T-helper 17 cell (primary cell): ENCODE measurements around the gene COL20A1. TPM values are rescaled to one million over a fixed set of nuclear protein-coding genes. Genes with fewer than 3 reads are reported as not detected.

Experiments
- ATAC-seq: fragments of 150-1000 bp; cut with Tn5 transposase; 2 replicates; pipeline ENCODE4 v1.10.0; 2021; ENCODE audit warnings: mild to moderate bottlenecking, moderate library complexity
- DNase-seq, 3 donors: peaks; one replicate each; pipeline versions ENCODE4 v3.0.0 to v3.0.0-alpha.2; 2020 to 2021
- H3K9me3 ChIP-seq: one replicate; pipeline ENCODE4 v1.7.0; 2013; ENCODE audit warnings: low read length, mild to moderate bottlenecking; ENCODE audit not compliant: control insufficient read depth, poor library complexity, severe bottlenecking
- H3K27ac Mint-ChIP-seq: one replicate; pipeline ENCODE4 v1.8.0; 2022; ENCODE audit warnings: mild to moderate bottlenecking, moderate library complexity, mixed read lengths
- H3K27me3 Mint-ChIP-seq: one replicate; pipeline ENCODE4 v1.8.0; 2022; ENCODE audit warnings: mixed read lengths
- H3K36me3 Mint-ChIP-seq: one replicate; pipeline ENCODE4 v1.8.0; 2022; ENCODE audit warnings: low read depth, mixed read lengths
- H3K4me1 Mint-ChIP-seq: one replicate; pipeline ENCODE4 v1.8.0; 2022; ENCODE audit warnings: mild to moderate bottlenecking, mixed read lengths
- H3K4me3 Mint-ChIP-seq: one replicate; pipeline ENCODE4 v1.8.0; 2022; ENCODE audit warnings: mild to moderate bottlenecking, moderate library complexity, mixed read lengths
- total RNA-seq, 4 donors: library from RNA in 2 of 4; stranded (reverse) in 2 of 4; gene quantifications; one replicate each; pipeline ENCODE4 v1.2.3 and lab custom pipeline; 2022 to 2026

The COL20A1 gene
- total RNA-seq, 2 donors from 2014 or later, result 0.10 TPM; not detected in 1

- peak overlapping the region; percentile 83 for H3K4me3 Mint-ChIP-seq
- peak overlapping the region; percentile 72 for H3K27ac Mint-ChIP-seq
- no peak for DNase-seq
These were observed 7.1 kb upstream of the COL20A1 start for GRCh38 chr20:63285636-63286615.

GRCh38 chr20:63286781-63287696, 5.9 kb upstream of the COL20A1 start:
- Mint-ChIP-seq H3K27me3 (no peaks in the 10 kb centered on the region), H3K27ac (no peak overlapping the region), H3K4me3 (no peak overlapping the region), H3K4me1 (peaks cover 7% of the 10 kb centered on the region), H3K36me3 (peaks cover 3% of the 10 kb centered on the region)
- no peak for DNase-seq
- ATAC-seq, result no peak
- no peaks in the 10 kb centered on the region for H3K9me3 ChIP-seq

More at GRCh38 chr20:63285636-63286615, 7.1 kb upstream of the COL20A1 start:
- Mint-ChIP-seq H3K27me3 (no peaks in the 10 kb centered on the region), H3K36me3 (peaks cover 3% of the 10 kb centered on the region), H3K4me1 (peaks cover 7% of the 10 kb centered on the region)
- no peak for ATAC-seq
- H3K9me3 ChIP-seq, result no peaks in the 10 kb centered on the region

- Mint-ChIP-seq H3K27me3 (no peaks in the 10 kb centered on the region), H3K36me3 (peaks cover 3% of the 10 kb centered on the region), H3K27ac (no peak overlapping the region), H3K4me1 (peaks cover 7% of the 10 kb centered on the region), H3K4me3 (peak overlapping the region; percentile 15)
- DNase-seq (no peak), ATAC-seq (no peak)
- no peaks in the 10 kb centered on the region for H3K9me3 ChIP-seq
These were observed 5.0 kb upstream of the COL20A1 start for GRCh38 chr20:63287697-63288580.

DNA sequence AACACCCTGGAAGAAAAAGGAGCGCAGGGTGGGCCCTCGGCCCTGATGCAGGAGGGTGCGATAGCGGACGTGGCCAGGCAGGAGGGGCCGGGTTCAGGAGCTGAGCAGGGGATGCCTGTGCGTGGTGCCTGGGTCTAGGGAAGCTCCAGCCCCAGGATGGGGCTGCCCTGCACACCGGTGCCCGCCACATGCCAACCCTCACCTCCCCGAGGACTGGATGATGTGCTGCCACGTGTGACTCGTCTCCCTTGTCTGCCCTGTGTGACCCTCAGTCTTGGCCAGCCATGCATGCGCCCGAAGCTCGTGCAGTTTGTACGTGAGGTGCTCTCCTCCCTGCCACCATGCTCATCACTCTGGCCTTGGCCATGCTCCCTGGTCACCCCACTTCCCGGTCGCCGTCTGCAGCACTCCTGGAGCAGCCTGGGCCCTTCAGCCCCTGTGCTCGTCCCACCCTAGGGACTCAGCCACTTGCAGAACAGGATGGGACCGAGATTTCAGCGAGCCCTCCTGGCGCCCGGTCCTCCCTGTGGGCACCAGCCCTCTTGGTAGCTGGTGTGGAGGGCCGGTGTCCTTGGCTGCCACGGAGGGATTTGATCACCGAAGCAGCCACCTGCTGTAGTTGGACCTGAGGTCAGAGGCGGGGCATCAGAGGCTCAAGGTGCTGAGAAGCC, 4.3 kb upstream of the COL20A1 start:
- no peaks in the 10 kb centered on the region for H3K9me3 ChIP-seq
- no peaks in the 10 kb centered on the region for H3K27me3 Mint-ChIP-seq
- peaks cover 3% of the 10 kb centered on the region for H3K36me3 Mint-ChIP-seq
- H3K27ac Mint-ChIP-seq, result no peak overlapping the region
- H3K4me3 Mint-ChIP-seq, result no peak overlapping the region
- no peak for DNase-seq
- ATAC-seq, result no peak
- peaks cover 6% of the 10 kb centered on the region for H3K4me1 Mint-ChIP-seq

DNA sequence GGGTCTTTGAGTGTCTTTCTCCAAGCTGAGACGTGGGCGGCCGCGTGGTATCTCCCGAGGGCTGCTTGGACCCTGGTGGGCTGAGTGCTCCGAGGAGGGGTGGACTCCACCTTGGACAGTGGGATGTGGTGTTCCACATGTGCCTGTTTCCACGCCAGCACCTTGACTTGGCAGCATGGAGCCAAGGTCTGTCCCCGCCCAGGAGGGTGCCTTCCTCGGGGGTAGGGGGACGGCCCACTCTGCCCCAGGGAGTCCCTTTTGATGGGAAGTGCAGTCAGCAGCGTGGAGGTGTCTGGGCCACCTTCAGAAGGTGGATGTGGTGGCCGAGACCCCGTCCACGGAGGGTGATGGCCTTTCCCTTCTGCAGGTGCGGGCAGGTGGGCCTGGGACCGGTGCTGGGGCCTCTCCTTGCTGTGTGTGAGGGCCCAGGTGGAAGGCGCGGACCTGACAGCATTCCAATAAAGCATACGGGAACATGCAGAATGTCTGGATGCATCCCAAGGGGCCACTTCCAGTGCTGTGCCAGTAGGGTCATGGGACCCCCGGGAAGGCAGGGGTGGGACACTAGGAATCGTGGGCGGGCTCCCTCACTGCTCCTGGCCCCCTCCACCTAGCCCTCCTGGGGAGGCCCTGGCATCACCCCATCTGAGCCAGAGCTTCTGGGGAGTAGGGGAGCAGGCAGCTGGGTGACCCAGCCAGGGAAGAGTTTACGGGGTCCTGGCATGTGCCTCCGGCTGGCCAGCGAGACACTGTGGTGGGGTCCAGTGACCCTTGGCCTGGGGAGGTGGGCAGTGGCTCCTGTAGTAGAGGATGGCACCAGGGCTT, 3.5 kb upstream of the COL20A1 start:
- Mint-ChIP-seq H3K27me3 (no peaks in the 10 kb centered on the region), H3K36me3 (peaks cover 3% of the 10 kb centered on the region), H3K27ac (no peak overlapping the region), H3K4me3 (no peak overlapping the region), H3K4me1 (peaks cover 4% of the 10 kb centered on the region)
- no peaks in the 10 kb centered on the region for H3K9me3 ChIP-seq
- ATAC-seq (no peak), DNase-seq (no peak)

GRCh38 chr20:63290136-63290676, 2.8 kb upstream of the COL20A1 start:
- H3K36me3 Mint-ChIP-seq, result peaks cover 3% of the 10 kb centered on the region
- no peak for ATAC-seq
- H3K4me3 Mint-ChIP-seq, result no peak overlapping the region
- no peaks in the 10 kb centered on the region for H3K27me3 Mint-ChIP-seq
- H3K9me3 ChIP-seq, result no peaks in the 10 kb centered on the region
- H3K27ac Mint-ChIP-seq, result peak overlapping the region; percentile 19
- no peak for DNase-seq
- H3K4me1 Mint-ChIP-seq, result peaks cover 5% of the 10 kb centered on the region

GRCh38 chr20:63290677-63291472, 2.1 kb upstream of the COL20A1 start:
- DNase-seq (peak; percentile 42 to 73 (median 46)), ATAC-seq (peak; percentile 73)
- H3K27ac Mint-ChIP-seq, result peak overlapping the region; percentile 19
- no peaks in the 10 kb centered on the region for H3K9me3 ChIP-seq
- H3K4me3 Mint-ChIP-seq, result no peak overlapping the region
- H3K4me1 Mint-ChIP-seq, result peaks cover 10% of the 10 kb centered on the region
- H3K36me3 Mint-ChIP-seq, result peaks cover 3% of the 10 kb centered on the region
- H3K27me3 Mint-ChIP-seq, result no peaks in the 10 kb centered on the region

DNA sequence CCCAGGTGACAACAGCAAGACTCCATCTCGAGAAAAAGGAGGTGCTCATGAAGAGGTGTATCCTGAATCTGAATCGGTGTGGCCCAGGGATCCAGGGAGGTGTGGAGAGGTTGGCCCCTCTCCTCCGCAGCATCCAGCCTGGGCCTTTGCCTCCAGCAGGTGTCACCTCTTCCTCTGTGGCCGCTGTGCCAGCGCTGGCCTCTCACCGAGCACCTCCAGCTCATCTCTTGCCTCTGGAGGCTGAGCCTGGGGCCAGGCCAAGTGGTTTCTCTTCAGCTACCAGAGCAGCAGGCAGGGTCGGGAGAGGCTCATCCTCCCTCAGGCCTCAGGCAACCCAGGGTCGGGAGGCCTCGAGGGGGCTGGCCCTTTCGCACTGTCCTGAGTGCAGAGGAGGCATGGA, 1.2 kb upstream of the COL20A1 start:
- no peaks in the 10 kb centered on the region for H3K9me3 ChIP-seq
- Mint-ChIP-seq H3K4me1 (peaks cover 10% of the 10 kb centered on the region), H3K27me3 (no peaks in the 10 kb centered on the region), H3K36me3 (peaks cover 3% of the 10 kb centered on the region), H3K27ac (no peak overlapping the region), H3K4me3 (no peak overlapping the region)
- no peak for DNase-seq
- no peak for ATAC-seq

DNA sequence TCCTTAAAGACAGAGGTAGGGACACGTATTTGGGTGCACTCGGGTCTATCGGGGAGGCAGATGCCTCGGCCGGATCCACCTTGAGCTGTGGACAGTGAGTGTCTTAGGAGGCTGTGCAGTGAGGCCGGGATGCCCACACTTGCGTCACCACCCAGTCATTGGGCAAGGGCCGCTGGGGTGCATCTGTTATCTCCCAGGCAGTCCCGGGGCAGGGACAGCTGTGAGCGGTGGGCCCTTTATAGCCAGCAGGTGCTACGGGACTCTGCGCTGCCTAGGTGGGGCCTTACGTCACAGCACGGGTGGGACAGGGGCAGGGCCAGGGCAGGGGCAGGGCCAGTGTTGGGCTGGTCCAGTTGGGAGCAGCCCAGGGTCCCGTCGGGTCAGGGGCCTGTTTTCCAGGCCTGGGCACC, 689 bp upstream of the COL20A1 start:
- no peak overlapping the region for H3K27ac Mint-ChIP-seq
- no peaks in the 10 kb centered on the region for H3K9me3 ChIP-seq
- no peak overlapping the region for H3K4me3 Mint-ChIP-seq
- ATAC-seq, result no peak
- DNase-seq, result no peak
- peaks cover 10% of the 10 kb centered on the region for H3K4me1 Mint-ChIP-seq
- H3K27me3 Mint-ChIP-seq, result no peaks in the 10 kb centered on the region
- peaks cover 3% of the 10 kb centered on the region for H3K36me3 Mint-ChIP-seq

GRCh38 chr20:63293456-63293855, 470 bp downstream of the COL20A1 start:
- peaks cover 10% of the 10 kb centered on the region for H3K4me1 Mint-ChIP-seq
- no peak overlapping the region for H3K4me3 Mint-ChIP-seq
- ATAC-seq, result no peak
- DNase-seq, result no peak
- no peaks in the 10 kb centered on the region for H3K27me3 Mint-ChIP-seq
- peaks cover 3% of the 10 kb centered on the region for H3K36me3 Mint-ChIP-seq
- no peaks in the 10 kb centered on the region for H3K9me3 ChIP-seq
- H3K27ac Mint-ChIP-seq, result no peak overlapping the region
